MCF 10A (cell line): ENCODE results near the gene KCNG2. TPM values are rescaled to one million over a fixed set of nuclear protein-coding genes. Genes with fewer than 3 reads are reported as not detected.

Source experiments
- BruUV-seq: library from RNA; stranded (reverse); fragments of 400-500 nt; replicated peaks from 2 replicates; lab custom pipeline; 2021; lab: Mats Ljungman, UMichigan
- CTCF ChIA-PET: fragments of 300-600 bp; sonication (Branson Sonifier 250); formaldehyde crosslinking; extraction: SDS; loops from one replicate; lab custom pipeline; 2021; ENCODE audit warnings: antibody characterized with exemption, inconsistent platforms; lab: Yijun Ruan, JAX
- POLR2A ChIA-PET: fragments of 300-600, 350-650 bp; sonication (Branson Sonifier 250); formaldehyde crosslinking; extraction: SDS; loops from one replicate; lab custom pipeline; 2020; ENCODE audit warnings: antibody characterized with exemption, inconsistent platforms; lab: Yijun Ruan, JAX
- DNase-seq: peaks from one replicate; pipeline ENCODE4 v3.0.0-alpha.2; 2018; ENCODE audit not compliant: unreplicated experiment
- H3K27ac Mint-ChIP-seq: one replicate; pipeline ENCODE4 v1.8.0; 2022; ENCODE audit warnings: mild to moderate bottlenecking, low read depth, mixed read lengths; ENCODE audit not compliant: unreplicated experiment
- H3K27me3 Mint-ChIP-seq: one replicate; pipeline ENCODE4 v1.8.0; 2022; ENCODE audit warnings: mixed read lengths; ENCODE audit not compliant: insufficient read depth, unreplicated experiment
- H3K36me3 Mint-ChIP-seq: one replicate; pipeline ENCODE4 v1.8.0; 2022; ENCODE audit warnings: mild to moderate bottlenecking, moderate library complexity, mixed read lengths; ENCODE audit not compliant: insufficient read depth, unreplicated experiment
- H3K4me1 Mint-ChIP-seq: one replicate; pipeline ENCODE4 v1.8.0; 2022; ENCODE audit warnings: mixed read lengths; ENCODE audit not compliant: insufficient read depth, unreplicated experiment
- H3K4me3 Mint-ChIP-seq: one replicate; pipeline ENCODE4 v1.8.0; 2022; ENCODE audit warnings: mild to moderate bottlenecking, moderate library complexity, mixed read lengths; ENCODE audit not compliant: unreplicated experiment
- H3K9me3 Mint-ChIP-seq: one replicate; pipeline ENCODE4 v1.8.0; 2022; ENCODE audit warnings: mixed read lengths; ENCODE audit not compliant: unreplicated experiment
- CTCF ChIP-seq: fragments of 200-600 bp; IDR thresholded peaks from one replicate; pipeline ENCODE4 v1.8.0; 2022; ENCODE audit warnings: antibody characterized with exemption, mild to moderate bottlenecking; ENCODE audit not compliant: unreplicated experiment
- intact Hi-C: fragments of 100-400 bp; cut with micrococcal nuclease; formaldehyde crosslinking; loops from 2 replicates; pipeline ENCODE4 v1.14.1; 2022
- total RNA-seq: library from RNA; stranded (reverse); gene quantifications from 2 replicates; pipeline ENCODE4 v1.2.3, GENCODE V29; 2022

KCNG2 gene
- total RNA-seq, 1 experiment from 2014 or later, result not detected

DNA sequence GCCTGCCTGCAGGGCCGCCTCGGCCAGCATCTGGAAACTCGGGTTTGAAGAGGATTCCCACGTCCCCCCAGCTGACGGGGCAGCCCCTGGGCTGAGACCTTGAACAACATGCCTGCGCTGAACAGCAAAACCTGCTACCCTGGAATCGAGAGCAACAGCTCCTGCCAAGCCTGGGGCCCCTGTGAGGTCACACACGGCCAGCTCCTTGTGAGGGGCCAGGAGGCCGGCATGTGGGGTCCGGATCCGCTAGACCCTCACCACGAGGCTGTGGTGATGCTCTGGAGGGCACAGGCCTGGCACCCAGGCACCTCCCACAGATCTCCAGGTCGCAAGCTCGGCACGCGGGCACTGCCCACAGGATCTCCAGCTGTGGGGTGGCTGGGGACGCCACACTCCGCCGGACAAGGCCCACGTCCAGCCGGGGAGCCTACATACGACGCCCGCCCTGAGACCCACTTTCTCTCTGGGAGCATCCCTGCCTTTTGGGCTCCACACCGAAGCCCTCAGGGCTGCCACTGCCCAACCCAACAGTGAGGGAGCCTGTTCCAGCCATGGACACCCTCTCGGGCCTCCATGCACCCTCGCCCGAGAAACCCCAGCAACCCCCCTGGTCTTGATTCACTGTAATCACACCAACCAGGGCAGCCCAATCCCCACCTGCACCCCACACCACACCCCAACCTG is 119.6 kb downstream of the KCNG2 start:
- ChIA-PET CTCF (no interaction called here), POLR2A (no interaction called here)
- H3K36me3 Mint-ChIP-seq, result peaks cover 48% of the 10 kb centered on the region
- no peak overlapping the region for H3K27ac Mint-ChIP-seq
- no TSS peak for BruUV-seq
- H3K27me3 Mint-ChIP-seq, result no peaks in the 10 kb centered on the region
- no peaks in the 10 kb centered on the region for H3K9me3 Mint-ChIP-seq
- intact Hi-C loops, result no loop called here
- DNase-seq, result no peak
- no peak for TF ChIP-seq CTCF
- H3K4me1 Mint-ChIP-seq, result no peaks in the 10 kb centered on the region
- no peak overlapping the region for H3K4me3 Mint-ChIP-seq

- no peaks in the 10 kb centered on the region for H3K9me3 Mint-ChIP-seq
- TF ChIP-seq CTCF, result no peak
- POLR2A ChIA-PET, result no interaction called here
- no peaks in the 10 kb centered on the region for H3K4me1 Mint-ChIP-seq
- H3K36me3 Mint-ChIP-seq, result peaks cover 42% of the 10 kb centered on the region
- CTCF ChIA-PET, result no interaction called here
- no peaks in the 10 kb centered on the region for H3K27me3 Mint-ChIP-seq
- H3K4me3 Mint-ChIP-seq, result no peak overlapping the region
- no peak for DNase-seq
- intact Hi-C loops, result no loop called here
- H3K27ac Mint-ChIP-seq, result no peak overlapping the region
- BruUV-seq, result no TSS peak
Measured at GRCh38 chr18:79917853-79918614, 120.3 kb downstream of the KCNG2 start.

DNA sequence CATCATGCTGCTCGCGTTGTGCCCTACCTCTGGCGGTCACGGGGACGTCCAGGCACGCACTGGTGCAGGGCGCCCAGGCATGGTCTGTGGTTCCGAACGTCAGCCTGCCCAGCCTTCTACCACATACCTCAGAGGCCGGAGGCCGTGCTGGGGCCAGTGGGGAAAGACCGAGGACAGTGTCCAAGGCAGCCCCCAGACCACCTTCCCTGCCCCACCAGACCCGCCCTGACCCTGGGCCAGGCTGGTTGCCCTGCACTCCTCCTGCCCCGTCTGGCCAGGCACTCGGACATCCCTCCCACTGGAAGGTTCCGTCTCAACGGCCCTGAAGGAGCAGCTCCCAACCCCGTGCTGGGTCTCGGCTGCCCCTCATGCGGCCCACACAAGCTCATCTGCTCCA is 120.9 kb downstream of the KCNG2 start:
- CTCF ChIA-PET, result interaction anchor here (0.6 kb wide), 1 partner anchor 151 kb away, joined by 3 read pairs; no protein-coding TSS in a partner anchor
- no peak for TF ChIP-seq CTCF
- H3K36me3 Mint-ChIP-seq, result peaks cover 45% of the 10 kb centered on the region

GRCh38 chr18:79919089-79919488 is 121.4 kb downstream of the KCNG2 start:
- Mint-ChIP-seq H3K4me1 (no peaks in the 10 kb centered on the region), H3K27ac (no peak overlapping the region), H3K4me3 (no peak overlapping the region), H3K9me3 (no peaks in the 10 kb centered on the region), H3K27me3 (no peaks in the 10 kb centered on the region), H3K36me3 (peaks cover 50% of the 10 kb centered on the region)
- DNase-seq, result no peak
- BruUV-seq, result no TSS peak
- ChIA-PET POLR2A (no interaction called here), CTCF (interaction anchor here (0.6 kb wide), 1 partner anchor 152 kb away, joined by 3 read pairs; no protein-coding TSS in a partner anchor)
- no peak for TF ChIP-seq CTCF
- intact Hi-C loops, result no loop called here

More for the DNA sequence above, 120.9 kb downstream of the KCNG2 start:
- no peaks in the 10 kb centered on the region for H3K4me1 Mint-ChIP-seq
- no peak for DNase-seq
- no peaks in the 10 kb centered on the region for H3K9me3 Mint-ChIP-seq
- no peak overlapping the region for H3K4me3 Mint-ChIP-seq
- POLR2A ChIA-PET, result no interaction called here
- no peak overlapping the region for H3K27ac Mint-ChIP-seq
- no peaks in the 10 kb centered on the region for H3K27me3 Mint-ChIP-seq
- no TSS peak for BruUV-seq
- intact Hi-C loops, result no loop called here
